ENCODE results near the gene LDB2.

LDB2 gene

DNA sequence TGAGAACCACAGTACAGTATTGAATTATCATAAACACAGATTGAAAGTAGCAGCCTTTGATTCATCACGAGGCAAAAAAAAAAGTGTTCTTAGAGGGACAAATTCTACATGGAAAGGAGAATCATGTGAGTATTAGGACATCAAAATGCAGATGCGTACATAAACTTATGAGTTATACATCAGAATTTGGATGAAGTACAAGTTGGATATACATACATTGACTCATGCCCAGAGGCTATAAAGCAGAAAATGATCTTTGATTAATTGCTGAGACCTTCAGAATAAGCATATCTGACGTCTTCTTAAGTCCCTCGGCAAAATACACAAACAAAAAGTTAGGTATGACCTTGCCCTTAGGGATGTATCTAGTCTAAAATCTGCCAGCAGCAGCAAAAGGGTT lies 206.4 kb downstream of the LDB2 start:
- no peaks in the 10 kb centered on the region for H3K36me3 Mint-ChIP-seq (ENCODE audit: low read depth)
- no peaks in the 10 kb centered on the region for H3K9me3 Mint-ChIP-seq
- peaks cover 42% of the 10 kb centered on the region for H3K4me1 Mint-ChIP-seq
- no peak overlapping the region for H3K4me3 Mint-ChIP-seq
- no peak overlapping the region for H3K27ac Mint-ChIP-seq
- peaks cover 4% of the 10 kb centered on the region for H3K27me3 Mint-ChIP-seq (ENCODE audit: low read depth, poor library complexity)
- TF ChIP-seq, protein P1, sequence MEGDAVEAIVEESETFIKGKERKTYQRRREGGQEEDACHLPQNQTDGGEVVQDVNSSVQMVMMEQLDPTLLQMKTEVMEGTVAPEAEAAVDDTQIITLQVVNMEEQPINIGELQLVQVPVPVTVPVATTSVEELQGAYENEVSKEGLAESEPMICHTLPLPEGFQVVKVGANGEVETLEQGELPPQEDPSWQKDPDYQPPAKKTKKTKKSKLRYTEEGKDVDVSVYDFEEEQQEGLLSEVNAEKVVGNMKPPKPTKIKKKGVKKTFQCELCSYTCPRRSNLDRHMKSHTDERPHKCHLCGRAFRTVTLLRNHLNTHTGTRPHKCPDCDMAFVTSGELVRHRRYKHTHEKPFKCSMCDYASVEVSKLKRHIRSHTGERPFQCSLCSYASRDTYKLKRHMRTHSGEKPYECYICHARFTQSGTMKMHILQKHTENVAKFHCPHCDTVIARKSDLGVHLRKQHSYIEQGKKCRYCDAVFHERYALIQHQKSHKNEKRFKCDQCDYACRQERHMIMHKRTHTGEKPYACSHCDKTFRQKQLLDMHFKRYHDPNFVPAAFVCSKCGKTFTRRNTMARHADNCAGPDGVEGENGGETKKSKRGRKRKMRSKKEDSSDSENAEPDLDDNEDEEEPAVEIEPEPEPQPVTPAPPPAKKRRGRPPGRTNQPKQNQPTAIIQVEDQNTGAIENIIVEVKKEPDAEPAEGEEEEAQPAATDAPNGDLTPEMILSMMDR (IDR thresholded peaks at IDR 0.05): no peak
- DNase-seq: no peak

DNA sequence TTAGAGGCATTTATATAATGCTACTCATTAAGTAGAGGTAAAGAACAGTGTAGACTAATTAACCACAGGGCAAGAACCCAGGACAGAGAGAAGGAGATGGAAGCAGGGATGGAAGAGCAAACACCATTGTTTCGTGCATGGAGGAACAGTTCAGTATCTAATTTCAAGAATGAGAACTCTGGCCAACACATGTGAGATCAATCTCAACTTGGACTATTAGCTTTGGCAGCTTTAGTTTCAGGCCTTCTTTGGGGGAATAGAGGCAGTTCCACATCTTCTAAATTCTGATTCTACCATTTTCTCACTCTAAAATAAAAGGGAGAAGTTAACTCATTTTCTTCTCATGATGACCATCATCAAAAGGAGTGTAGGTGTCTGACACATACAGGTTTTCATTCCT lies 207.0 kb downstream of the LDB2 start:
- Mint-ChIP-seq H3K4me3 (no peak overlapping the region), H3K27me3 (ENCODE audit: low read depth, poor library complexity) (peaks cover 4% of the 10 kb centered on the region), H3K9me3 (no peaks in the 10 kb centered on the region), H3K4me1 (peaks cover 42% of the 10 kb centered on the region), H3K36me3 (ENCODE audit: low read depth) (no peaks in the 10 kb centered on the region), H3K27ac (peak overlapping the region; percentile 54)
- TF ChIP-seq, protein P1 (IDR thresholded peaks at IDR 0.05): no peak
- no peak for DNase-seq

DNA sequence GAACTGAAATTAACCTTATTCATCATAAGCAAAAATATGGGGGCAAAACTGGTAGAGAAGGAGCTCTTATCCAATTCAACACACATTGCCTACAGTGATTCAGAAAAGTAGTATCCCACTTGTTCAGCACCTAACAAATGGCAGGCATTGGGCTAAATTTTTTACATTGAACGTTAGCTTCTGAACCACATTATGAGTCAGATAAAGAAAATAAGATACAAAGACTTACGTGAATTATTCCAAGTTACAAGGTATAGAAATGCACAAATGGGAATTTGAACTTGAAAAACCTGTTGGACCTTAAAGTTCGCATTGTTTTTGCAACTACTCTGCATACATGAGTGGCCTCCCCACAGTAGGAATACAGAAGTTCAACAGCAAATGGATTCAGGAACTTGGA lies 210.6 kb downstream of the LDB2 start:
- H3K9me3 Mint-ChIP-seq: no peaks in the 10 kb centered on the region
- no peak for DNase-seq
- TF ChIP-seq, protein P1 (IDR thresholded peaks at IDR 0.05): no peak
- no peak overlapping the region for H3K4me3 Mint-ChIP-seq
- H3K4me1 Mint-ChIP-seq: peaks cover 19% of the 10 kb centered on the region
- no peaks in the 10 kb centered on the region for H3K27me3 Mint-ChIP-seq (ENCODE audit: low read depth, poor library complexity)
- no peak overlapping the region for H3K27ac Mint-ChIP-seq
- no peaks in the 10 kb centered on the region for H3K36me3 Mint-ChIP-seq (ENCODE audit: low read depth)

DNA sequence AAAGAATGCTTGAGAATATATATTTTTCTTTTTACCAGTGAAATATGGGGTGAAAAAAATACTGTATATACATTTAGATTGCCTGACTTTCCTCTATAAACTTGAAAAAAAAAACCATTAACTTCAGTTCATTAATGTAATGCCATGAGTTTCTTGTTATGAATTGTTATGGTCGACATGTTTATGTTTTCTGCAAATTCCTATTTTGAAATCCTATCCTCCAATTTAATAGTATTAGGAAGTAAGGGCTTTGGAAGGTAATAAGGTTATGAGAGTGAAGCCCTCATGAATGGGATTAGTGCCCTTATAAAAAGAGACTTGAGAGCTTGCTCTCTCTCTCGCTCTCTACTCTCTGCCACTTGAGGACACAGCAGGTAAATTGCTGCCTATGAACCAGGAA lies 211.4 kb downstream of the LDB2 start:
- H3K27ac Mint-ChIP-seq: no peak overlapping the region
- H3K36me3 Mint-ChIP-seq (ENCODE audit: low read depth): no peaks in the 10 kb centered on the region
- TF ChIP-seq, protein P1 (IDR thresholded peaks at IDR 0.05): no peak
- H3K4me3 Mint-ChIP-seq: no peak overlapping the region
- DNase-seq: no peak
- no peaks in the 10 kb centered on the region for H3K27me3 Mint-ChIP-seq (ENCODE audit: low read depth, poor library complexity)
- H3K9me3 Mint-ChIP-seq: no peaks in the 10 kb centered on the region
- peaks cover 22% of the 10 kb centered on the region for H3K4me1 Mint-ChIP-seq

DNA sequence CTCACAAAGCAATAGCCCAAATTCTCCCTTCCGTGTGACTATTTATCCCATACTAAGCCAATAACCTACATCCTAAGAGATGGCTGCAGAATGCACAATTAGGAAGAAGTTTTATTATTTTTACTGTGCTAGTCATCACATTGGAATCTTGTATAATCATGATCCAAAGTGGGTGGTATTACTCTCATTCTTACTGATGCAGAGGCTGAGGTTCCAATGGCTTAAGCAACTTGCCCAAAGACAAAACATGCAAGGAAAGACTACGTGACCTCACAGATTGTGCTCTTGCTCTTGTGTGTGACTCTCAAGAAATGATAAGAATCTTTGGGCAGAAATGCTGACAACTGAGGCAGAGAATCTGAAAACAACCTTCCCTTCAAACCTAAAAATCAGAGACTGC lies 212.2 kb downstream of the LDB2 start:
- Mint-ChIP-seq H3K27me3 (ENCODE audit: low read depth, poor library complexity) (no peaks in the 10 kb centered on the region), H3K4me1 (peaks cover 14% of the 10 kb centered on the region), H3K27ac (no peak overlapping the region), H3K9me3 (no peaks in the 10 kb centered on the region), H3K36me3 (ENCODE audit: low read depth) (no peaks in the 10 kb centered on the region), H3K4me3 (no peak overlapping the region)
- DNase-seq: no peak
- TF ChIP-seq, protein P1 (IDR thresholded peaks at IDR 0.05): no peak

DNA sequence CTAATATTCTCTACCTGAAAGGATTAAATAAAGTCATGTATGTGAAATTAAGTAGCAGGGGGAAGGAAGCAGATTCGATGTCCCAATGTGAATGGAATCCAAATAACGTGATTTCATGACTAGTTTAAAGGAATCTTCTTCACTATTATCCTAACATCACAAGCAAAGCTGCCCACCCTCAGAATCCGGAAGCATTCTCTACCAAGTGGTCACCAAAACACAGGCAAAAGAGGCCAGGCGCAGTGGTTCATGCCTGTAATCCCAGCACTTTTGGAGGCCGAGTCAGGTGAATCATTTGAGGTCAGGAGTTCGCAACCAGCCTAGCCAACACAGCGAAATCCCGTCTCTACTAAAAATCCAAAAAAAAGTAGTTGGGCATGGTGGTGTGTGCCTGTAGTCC lies 212.9 kb downstream of the LDB2 start:
- TF ChIP-seq, protein P1 (IDR thresholded peaks at IDR 0.05): no peak
- Mint-ChIP-seq H3K4me3 (no peak overlapping the region), H3K36me3 (ENCODE audit: low read depth) (no peaks in the 10 kb centered on the region), H3K27me3 (ENCODE audit: low read depth, poor library complexity) (no peaks in the 10 kb centered on the region), H3K27ac (no peak overlapping the region), H3K9me3 (no peaks in the 10 kb centered on the region), H3K4me1 (peaks cover 14% of the 10 kb centered on the region)
- DNase-seq: no peak

Measured in nephron progenitor cell (in vitro differentiated cells).